HepG2 (cell line): ENCODE measurements around the gene CDC14A.
"Not testable (repeated sequence)": the region's sequence is repeated elsewhere in the genome, so short reads cannot be mapped to it uniquely, and the experiment has no call there.

Experiments used
- CBX5 ChIP-seq: sonication (generic); formaldehyde crosslinking; IDR thresholded peaks from 2 replicates; pipeline ENCODE4 v1.4.0; 2020; ENCODE audit warnings: missing genetic modification reagents, borderline replicate concordance
- CTCF ChIP-seq: sonication (generic); formaldehyde crosslinking; IDR thresholded peaks from 2 replicates; pipeline ENCODE4 v1.5.0; 2020; ENCODE audit warnings: mild to moderate bottlenecking, missing genetic modification reagents, moderate library complexity
- GABPB1 ChIP-seq: IDR thresholded peaks from 2 replicates; pipeline ENCODE4 v1.6.1; 2016; ENCODE audit warnings: mild to moderate bottlenecking, missing genetic modification reagents, moderate library complexity, missing compliant biosample characterization
- KAT7 ChIP-seq: IDR thresholded peaks from 2 replicates; pipeline ENCODE4 v1.6.1; 2018; ENCODE audit warnings: borderline replicate concordance, missing compliant biosample characterization
- MLXIP ChIP-seq: sonication (generic); formaldehyde crosslinking; IDR thresholded peaks from 2 replicates; pipeline ENCODE4 v1.9.0; 2021; ENCODE audit warnings: missing genetic modification reagents, borderline replicate concordance
- MYC ChIP-seq: sonication (generic); formaldehyde crosslinking; IDR thresholded peaks from 2 replicates; pipeline ENCODE4 v1.9.0; 2021; ENCODE audit warnings: missing genetic modification reagents, borderline replicate concordance
- NR2F2 ChIP-seq: IDR thresholded peaks from 2 replicates; pipeline ENCODE4 v1.6.1; 2012; ENCODE audit warnings: low read depth, inconsistent platforms, borderline replicate concordance
- POLR2A ChIP-seq, 2 experiments: IDR thresholded peaks; 2 replicates each; pipeline ENCODE4 v1.6.1; 2011; ENCODE audit warnings: low read depth in 2 of 2, low read length in 2 of 2, mild to moderate bottlenecking in 1 of 2, moderate library complexity in 1 of 2; ENCODE audit not compliant: insufficient read depth in 1 of 2
- PTBP1 ChIP-seq: fragments of 200-400 bp; formaldehyde crosslinking; IDR thresholded peaks from 2 replicates; pipeline ENCODE4 v1.6.1; 2018; ENCODE audit warnings: low read length, low read depth; ENCODE audit not compliant: poor library complexity, severe bottlenecking
- XRCC5 ChIP-seq: fragments of 200-400 bp; formaldehyde crosslinking; optimal IDR thresholded peaks from 2 replicates; pipeline ENCODE3; 2017; ENCODE audit warnings: mild to moderate bottlenecking, low read length
- ZNF362 ChIP-seq: sonication (generic); formaldehyde crosslinking; IDR thresholded peaks from 2 replicates; pipeline ENCODE4 v1.4.0; 2020; ENCODE audit warnings: missing genetic modification reagents, mild to moderate bottlenecking, borderline replicate concordance
- ZNF570 ChIP-seq: sonication (generic); formaldehyde crosslinking; IDR thresholded peaks from 2 replicates; pipeline ENCODE4 v1.4.0; 2020; ENCODE audit warnings: mild to moderate bottlenecking, missing genetic modification reagents, borderline replicate concordance

- TF ChIP-seq PTBP1; CBX5 (CRISPR knock-in tag); ZNF362 (CRISPR knock-in tag); MLXIP; MYC (CRISPR knock-in tag); GABPB1 (CRISPR knock-in tag); CTCF (CRISPR knock-in tag); KAT7; ZNF570 (CRISPR knock-in tag); NR2F2; XRCC5; POLR2A (IDR thresholded peaks at IDR 0.05; ENCODE audit: insufficient read depth in 1 of 2, low read depth in 2 of 2, low read length in 2 of 2): not testable (repeated sequence)
Measured at GRCh38 chr1:100337878-100338277, 14.4 kb upstream of the CDC14A start.
